ENCODE results near the gene SUSD6.

SUSD6 gene, protein sequence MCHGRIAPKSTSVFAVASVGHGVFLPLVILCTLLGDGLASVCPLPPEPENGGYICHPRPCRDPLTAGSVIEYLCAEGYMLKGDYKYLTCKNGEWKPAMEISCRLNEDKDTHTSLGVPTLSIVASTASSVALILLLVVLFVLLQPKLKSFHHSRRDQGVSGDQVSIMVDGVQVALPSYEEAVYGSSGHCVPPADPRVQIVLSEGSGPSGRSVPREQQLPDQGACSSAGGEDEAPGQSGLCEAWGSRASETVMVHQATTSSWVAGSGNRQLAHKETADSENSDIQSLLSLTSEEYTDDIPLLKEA

DNA sequence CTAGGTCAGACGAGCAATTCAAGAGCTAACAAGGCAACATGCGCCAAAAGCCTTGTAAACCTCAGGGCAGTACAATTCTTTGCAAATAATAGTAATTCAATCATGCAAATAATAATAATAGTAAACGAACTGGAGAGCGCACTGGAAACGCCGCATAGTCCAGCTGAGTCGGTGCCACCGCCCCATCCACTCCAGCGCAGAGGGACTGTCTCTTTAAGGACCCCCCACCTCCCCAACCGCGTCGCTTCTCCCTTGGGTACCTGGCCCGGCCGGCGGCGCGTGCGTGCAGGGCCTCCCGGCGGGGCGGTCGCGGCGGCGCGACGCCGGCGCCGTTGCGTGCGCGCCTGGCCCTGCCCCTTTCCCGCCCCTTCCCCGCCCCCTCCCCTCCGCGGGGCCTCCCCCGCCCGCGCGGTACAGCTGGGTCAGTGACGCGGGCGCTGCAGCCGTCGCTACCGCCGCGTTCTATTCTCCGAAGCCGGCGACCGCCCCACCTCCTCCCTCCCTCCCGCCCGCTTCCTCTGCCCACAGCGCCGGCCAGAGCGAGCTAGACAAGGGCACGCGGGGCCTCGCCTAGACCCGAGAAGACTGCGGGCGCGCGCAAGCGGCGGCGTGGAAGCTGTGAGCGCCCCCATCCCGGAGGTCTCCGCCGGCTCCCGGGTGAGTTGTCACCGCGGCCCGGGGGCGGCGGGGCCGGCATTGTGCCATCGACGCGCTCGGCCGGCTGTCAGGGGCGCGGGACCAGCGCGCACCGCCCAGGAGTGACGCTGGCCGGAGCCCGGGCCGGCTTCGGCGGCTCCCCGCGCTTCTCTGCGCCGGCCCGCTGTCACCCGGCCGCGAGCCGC, at the start of gene SUSD6:
SUSD6 (plus strand) TSS at position 425 of the 842 bp plus-strand sequence. CDS start 46,997 bp downstream, outside the sequence.
- peak; percentile 80 for DNase-seq (ENCODE audit: low read depth)

DNA sequence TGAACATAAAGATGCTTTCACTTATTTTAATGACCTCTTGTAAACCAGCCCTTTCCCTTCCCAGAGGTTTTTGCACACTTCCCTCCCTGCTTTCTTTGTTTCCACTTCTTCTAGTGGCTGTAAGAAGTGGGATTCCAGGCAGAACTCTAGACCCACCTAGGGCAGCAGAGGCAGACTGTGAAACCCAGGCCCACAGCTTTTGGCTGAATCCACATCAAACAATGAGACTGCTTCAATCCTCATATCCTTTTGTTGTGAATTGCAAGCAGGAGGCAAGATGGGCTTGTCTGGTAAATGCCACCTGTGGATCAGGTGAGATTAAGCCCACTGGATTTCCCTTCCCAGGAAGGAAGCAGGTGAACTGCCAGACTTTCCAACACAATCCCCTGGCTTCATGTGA, 49.5 kb upstream of the SUSD6 start:
- no peak for DNase-seq (ENCODE audit: low read depth)

- DNase-seq (ENCODE audit: low read depth) = no peak
These were observed 43.8 kb upstream of the SUSD6 start for GRCh38 chr14:69567563-69567962.

DNA sequence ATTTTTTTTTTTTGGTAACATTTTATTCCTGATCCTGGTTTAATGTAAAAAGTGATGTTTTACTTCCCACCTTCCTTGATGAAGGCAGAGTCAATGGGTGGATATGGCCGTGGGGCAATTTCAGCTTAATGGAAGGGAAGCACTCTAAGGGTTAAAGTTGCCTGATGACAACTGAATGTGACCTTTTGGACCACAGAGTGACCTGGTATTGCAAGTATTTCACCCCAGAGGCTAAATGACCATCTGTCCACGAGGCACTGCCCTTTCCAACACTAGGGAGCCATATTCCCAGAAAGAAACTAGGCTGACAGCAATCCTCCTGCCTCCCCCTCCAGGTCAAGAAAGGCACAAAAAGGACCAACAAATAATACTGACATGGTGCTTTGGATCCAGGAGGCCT, 41.5 kb upstream of the SUSD6 start:
- no peak for DNase-seq (ENCODE audit: low read depth)

DNA sequence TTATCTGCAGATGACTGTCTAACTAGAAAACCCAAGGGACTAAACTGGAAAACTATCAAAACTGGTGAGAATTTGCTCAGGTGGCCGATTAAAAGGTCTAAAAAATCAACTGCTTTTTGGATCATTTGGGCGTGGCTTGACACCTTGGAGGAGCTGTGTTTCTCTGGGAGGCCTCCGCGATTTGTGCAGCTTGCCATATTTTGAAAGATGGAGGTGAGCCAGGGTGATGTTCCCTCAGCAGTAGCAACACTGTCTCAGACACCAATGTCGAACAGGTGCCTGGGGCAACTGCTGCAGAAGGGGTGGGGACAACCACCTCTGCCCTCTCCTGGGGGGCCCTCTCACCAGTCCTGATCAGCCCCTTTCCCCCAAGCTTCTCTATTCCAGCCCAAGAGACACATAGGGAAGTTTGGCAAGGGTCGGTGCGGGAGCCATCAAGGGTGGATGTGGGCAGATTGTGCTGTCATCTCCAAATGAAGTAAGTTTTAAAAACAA, 40.5 kb upstream of the SUSD6 start:
- DNase-seq (ENCODE audit: low read depth) = no peak

DNA sequence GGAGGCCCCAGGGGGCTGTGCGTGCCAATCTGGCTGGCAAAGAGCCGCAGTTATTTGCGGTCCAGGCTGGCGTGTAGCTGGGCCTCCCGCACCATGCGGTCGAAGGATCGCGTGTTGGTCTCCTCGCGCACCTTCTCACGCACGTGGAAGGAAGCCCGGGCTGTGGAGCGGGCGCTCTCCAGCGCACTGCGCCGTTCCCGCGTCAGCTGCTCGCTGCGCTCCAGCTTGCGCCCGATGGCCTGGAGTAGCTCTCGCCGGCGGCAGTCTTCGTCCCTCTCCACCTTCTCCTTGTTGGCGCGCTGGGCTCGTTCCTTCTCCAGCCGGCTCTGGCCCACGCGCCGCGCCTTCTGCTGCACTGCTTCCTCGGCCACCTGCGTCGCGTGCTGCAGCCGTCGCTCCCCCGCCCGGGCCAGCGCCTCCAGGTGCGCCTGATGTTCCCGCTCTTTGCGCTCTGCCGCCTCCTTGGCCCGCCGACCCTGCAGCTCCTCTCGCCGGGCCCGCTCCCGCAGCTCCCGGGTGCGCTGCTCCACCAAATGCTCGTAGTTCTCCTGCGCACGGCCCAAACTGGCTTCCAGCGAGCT, 39.9 kb upstream of the SUSD6 start:
- no peak for DNase-seq (ENCODE audit: low read depth)

GRCh38 chr14:69572030-69572840, 39.2 kb upstream of the SUSD6 start:
- DNase-seq (ENCODE audit: low read depth) = no peak

GRCh38 chr14:69572841-69573135, 38.6 kb upstream of the SUSD6 start:
- DNase-seq (ENCODE audit: low read depth) = no peak

GRCh38 chr14:69573205-69573830, 38.1 kb upstream of the SUSD6 start:
- no peak for DNase-seq (ENCODE audit: low read depth)

DNA sequence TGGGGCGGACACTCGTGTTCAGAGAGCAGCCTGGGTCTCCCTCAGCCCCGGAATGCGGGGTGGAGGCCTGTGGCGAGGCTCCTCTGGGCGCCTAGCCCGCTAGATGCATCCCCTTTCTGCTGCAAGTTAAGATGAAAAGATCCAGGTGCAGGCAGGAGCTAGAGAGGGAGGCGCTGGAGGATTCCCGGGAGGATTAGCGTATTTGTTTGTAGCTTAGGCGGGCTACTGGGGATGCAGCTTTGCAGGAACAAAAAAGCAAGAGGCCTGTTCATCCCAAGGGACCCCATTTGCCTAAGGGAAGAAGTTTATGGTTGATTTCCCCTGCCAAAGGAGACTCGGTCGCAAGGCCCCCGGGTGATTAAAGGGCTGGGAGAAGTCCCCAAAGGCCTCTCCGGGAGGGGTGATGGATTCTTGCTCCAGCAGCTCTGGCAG, 37.5 kb upstream of the SUSD6 start:
- DNase-seq (ENCODE audit: low read depth) = no peak

GRCh38 chr14:69574263-69574953, 37.0 kb upstream of the SUSD6 start, which contains the start of gene CCDC177:
Gene CCDC177 (minus strand): TSS chr14:69574871. CDS start chr14:69573622, 1,249 bp downstream.
- peak; percentile 67 for DNase-seq (ENCODE audit: low read depth)

- no peak for DNase-seq (ENCODE audit: low read depth)
These were observed 36.5 kb upstream of the SUSD6 start for GRCh38 chr14:69574954-69575295.

DNA sequence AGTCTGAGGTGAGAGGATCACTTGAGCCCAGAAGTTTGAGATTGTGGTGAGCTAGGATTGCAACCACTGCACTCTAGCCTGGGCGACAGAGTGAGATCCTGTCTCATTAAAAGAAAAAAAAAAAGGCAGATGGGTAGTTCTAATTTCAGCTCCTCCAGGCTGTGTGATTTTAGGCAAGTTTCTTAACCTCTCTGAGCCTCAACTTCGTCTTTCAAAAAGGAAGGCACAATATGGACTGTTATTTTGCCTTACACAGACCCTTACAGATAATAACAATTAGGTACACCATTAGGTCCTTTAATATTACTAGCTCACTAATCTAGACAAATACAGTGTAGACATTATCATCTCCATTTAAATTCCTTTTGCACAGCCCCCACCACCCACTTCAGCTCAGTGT, 31.9 kb upstream of the SUSD6 start:
- no peak for DNase-seq (ENCODE audit: low read depth)

GRCh38 chr14:69580009-69580577, 31.3 kb upstream of the SUSD6 start:
- no peak for DNase-seq (ENCODE audit: low read depth)

DNA sequence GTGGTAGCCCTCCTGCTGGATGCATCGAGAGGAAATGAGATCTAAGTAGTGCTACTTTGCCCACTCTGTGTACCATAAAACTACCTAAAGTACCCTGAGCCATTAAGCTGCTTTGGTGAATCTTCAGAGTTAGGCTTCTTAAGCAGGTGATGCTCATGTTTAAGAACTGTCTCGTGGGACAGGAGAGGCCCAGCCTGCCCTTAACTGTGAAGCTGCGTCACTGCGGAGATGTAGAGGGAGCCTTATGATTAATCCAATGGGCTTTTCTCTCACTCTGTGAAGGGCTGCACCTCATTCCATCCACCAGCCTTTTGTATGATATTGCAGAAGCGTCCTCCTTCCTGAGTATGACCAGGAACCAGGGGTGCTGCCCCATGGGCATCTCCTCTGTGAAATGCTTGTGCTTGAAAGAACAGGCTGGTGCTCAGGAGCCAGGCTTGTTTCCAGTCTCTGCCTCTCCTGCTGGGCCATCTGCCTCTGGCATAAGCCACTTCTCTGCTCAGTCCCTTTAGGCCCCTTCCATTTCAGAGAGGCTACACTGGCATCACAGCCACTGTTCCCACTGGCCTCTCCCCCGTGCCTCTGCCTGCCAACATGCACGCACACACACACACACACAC, 30.0 kb upstream of the SUSD6 start:
- no peak for DNase-seq (ENCODE audit: low read depth)

- no peak for DNase-seq (ENCODE audit: low read depth)
These were observed 29.2 kb upstream of the SUSD6 start for GRCh38 chr14:69582212-69582611.

- no peak for DNase-seq (ENCODE audit: low read depth)
These were observed 28.6 kb upstream of the SUSD6 start for GRCh38 chr14:69582829-69583228.

- no peak for DNase-seq (ENCODE audit: low read depth)
These were observed 27.0 kb upstream of the SUSD6 start for GRCh38 chr14:69584389-69584788.

DNA sequence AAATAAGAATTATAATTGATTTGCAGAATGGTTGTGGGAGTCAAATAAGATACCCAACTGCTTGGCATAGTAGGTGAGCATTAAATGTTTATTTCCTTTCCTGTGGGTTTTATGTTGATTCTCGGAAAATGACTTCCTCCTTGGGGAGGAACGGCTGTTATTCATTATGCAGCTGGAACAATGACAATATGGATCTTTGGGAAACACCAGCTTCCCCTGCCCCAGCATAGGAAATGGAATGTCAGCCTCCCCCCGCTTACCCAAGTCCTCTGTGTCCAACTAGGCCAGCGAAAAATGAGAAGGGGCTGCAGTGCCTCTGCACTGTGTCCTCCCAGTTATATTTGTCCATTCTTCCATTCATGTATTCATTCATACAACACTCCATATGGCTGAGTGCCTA, 25.0 kb upstream of the SUSD6 start:
- DNase-seq (ENCODE audit: low read depth) = no peak

DNA sequence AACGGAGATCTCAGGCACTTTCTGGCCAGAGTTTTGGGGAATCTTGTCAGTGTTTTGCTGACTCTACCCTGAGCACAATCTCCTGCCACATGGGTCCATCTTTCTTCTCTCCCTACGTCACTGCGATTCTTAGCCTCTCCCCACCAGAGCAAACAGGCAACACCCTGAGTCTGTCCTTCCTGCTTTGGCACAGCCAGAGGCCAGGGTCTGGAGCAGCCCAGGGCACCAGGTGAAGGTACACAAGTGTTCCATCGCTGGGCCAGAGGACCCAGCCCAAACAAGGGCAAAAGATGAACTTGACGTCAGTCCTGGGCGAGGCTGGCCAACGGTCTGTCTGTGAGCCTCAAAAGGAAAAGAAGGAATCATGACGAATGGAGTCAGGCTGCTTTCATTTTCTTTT, 24.0 kb upstream of the SUSD6 start:
- no peak for DNase-seq (ENCODE audit: low read depth)
